Hypothalamus (tissue), 51 donors: Measurements from ENCODE around the gene COMMD3.
"Not testable (repeated sequence)": the region's sequence is repeated elsewhere in the genome, so short reads cannot be mapped to it uniquely, and the experiment has no call there.

ENCODE experiments used
- DNase-seq, 51 donors: peaks; one replicate each; lab custom pipeline; 2025; lab: John Stamatoyannopoulos, UW

COMMD3 gene

DNA sequence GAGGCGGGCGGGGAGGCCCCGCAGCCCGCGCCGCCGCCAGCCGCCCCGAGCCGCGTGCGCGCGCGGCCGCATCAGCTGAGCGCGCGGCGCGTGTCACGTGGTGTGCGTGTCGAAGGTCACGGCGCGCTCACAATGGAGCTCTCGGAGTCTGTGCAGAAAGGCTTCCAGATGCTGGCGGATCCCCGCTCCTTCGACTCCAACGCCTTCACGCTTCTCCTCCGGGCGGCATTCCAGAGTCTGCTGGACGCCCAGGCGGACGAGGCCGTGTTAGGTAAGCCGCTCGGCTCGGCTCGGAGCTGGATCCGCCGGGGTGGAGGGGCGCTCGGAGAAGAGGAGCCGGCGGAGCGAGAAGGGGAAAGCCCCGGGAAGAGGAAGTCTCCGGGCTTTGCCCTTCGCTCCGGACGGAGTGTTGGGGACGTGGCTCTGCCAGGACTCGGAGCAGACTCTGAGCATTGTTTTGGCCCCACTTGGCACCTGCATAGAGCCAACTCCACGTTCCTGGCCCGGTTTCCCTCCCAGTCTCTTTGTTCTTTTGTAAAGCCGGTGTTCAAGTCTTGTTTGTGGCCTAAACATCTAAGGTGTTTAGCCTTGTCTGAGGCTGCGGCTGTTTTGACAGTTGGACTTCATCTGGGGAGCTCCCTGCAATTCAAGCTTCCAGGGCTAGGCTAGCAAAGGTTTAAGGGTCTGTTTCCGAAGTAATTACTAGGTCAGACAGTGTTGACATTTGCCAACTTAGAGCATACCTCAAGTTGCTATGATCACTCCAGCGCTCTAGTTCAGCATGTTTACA lies at the start of gene COMMD3:
COMMD3 (plus strand) TSS at position 103 of the 790 bp plus-strand sequence; CDS start at position 133, 30 bp downstream.
- peak; percentile 48 to 94 (median 82) for DNase-seq

DNA sequence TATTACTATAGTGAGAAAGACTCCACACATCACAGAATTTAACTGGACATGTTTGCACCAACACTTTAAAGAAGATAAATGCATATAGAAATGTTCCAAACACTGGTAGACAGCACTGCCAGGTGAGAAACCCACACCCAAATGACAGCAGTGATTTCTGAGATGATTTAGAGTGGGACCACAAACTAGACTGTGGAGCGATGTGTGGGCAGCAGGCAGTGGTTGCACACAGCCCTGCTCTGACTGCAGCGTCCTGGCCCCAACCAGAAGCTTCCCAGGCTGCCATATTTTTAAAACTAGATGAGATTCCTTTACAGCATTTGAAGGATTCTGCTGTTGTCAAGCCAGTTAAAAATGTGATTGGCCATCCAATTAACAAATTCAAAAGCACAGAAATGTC lies 47.7 kb upstream of the COMMD3 start:
- no peak for DNase-seq

DNA sequence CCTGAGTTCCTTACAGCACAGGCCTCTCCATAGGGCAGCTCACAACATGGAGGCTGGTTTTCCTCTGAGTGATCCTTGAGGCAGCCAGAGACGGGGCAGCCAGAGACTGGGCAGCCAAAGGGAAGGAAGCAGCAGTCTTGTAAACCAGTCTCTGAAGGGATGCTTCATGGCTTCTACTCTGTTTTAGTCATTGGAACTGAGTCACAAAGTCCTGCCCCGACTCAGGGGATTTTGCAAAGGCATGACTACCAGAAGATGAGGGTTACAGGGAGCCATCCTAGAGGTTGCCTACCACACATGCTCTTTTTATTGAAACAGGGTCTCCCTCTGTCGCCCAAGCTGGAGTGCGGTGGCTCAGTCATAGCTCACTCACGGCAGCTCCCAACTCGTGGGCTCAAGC lies 44.4 kb upstream of the COMMD3 start:
- DNase-seq, result no peak

DNA sequence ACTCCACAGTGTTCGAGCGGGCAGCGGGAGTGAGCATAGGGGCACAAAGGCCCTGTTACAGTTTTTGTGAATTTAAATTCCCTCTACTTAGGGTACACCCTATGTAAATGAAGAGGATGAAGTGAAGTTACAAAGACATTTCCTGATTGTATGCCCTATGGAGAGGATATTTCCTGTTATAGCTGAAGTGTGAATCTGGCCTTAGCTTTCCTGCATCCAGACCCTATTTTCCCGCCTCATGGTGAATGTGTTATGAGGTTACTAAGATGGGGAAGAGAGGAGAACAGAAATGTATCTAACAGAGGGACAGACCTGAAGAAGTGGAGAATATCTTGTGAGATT lies 37.8 kb upstream of the COMMD3 start:
- no peak for DNase-seq

DNA sequence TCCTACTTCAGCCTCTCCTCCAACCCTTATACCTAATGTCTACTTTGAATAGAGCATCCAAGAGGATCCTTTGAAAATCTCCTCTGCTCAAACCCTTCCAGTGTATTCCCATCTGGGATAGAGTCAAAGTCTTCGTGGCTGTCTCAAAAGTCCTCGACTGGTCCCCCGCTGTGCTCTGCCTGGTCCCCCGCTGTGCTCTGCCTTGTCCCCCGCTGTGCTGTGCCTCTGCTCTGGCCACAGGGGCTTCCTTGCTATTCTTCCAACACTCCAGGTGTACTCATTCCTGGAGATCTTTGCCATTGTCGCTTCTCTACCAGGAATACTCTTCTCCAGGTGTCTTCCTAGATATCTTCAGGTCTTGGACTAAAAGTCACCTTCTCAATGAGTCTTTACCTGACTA lies 36.1 kb upstream of the COMMD3 start:
- DNase-seq, result no peak

DNA sequence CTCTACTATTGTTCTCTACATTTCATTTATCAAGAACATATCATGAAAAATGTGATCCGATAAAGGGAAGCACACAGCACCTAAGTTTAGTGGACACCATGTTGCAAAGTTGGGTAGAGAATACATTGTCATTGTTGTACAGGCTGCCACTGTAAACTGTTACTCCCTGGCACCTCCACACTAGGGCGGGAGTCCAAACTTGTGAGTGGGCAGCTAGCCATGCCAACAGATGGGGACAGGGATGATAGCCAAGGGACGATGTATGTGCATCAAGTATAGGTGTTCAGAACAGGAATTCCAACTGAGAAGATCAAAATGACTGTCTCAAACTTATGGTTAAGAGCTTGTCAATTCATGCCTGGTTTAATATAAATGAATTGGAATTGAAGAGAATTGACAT lies 31.1 kb upstream of the COMMD3 start:
- DNase-seq, result peak in 1 of 51 donors; percentile 7

DNA sequence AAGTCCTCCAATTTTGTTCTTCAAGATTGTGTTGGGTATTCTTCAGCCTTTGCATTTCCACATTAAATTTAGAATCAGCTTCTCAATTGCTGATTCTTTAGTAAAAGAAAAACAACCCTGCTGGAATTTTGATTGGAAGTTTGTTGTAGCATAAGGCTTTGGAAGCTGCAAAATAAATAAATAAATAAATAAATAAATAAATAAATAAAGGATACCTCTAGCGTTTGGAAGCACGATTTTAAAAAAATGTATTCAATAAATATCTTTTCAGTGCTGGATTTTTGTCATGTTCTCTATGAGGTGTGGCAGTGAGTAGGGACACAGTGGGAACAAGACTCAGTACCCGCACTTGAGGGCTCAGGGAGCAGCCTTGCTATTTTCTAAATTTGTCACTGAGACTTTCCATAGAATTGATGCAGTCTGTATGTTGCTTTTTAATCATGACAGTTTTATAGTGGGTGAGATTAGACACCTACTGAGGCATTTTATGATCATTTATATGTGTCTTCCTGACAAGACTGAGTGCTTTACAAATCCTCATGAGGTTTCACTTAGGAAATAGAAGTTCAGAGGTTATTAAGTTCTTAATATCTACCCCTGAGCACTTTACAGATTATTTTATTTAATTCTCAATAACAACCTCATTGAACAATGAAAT lies 22.3 kb upstream of the COMMD3 start:
- no peak for DNase-seq

DNA sequence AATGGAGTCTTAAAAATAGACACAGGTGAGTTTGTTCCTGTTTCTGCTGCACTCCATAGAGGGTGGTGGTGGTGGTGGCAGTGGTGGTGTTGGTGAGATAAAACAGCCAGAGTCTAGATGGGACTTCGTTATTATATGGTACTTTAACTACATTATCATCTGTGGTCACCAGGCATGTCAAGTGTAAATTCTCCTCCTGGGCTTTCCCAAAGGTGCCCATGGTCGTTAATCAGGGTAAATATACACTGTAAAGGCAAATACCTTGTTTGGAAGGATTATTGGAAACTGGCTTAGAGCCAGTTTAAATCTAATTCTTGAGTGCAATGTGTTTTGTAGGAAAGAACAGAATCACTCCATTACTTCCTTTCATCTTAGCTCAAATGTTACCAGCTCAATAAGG lies 21.5 kb upstream of the COMMD3 start:
- DNase-seq, result no peak

DNA sequence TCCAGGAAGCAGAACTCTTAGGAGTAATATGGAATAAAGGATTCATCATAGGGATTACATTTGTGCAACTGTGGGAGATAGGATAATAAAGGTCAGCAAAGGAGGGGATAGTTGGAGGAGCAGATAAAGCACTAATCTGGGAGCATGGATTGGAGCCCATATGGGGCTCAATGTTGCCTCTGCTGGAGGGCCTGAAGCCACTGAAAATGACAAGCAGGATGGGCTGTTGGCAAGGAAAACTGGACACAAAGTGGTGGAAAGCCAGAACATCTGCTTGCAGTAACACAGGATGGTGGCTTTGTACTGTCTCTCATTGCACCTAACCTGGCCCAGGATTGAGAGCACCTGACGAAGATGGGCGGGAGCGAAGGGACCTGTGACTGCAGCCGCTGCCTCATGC lies 15.0 kb upstream of the COMMD3 start:
- no peak for DNase-seq

DNA sequence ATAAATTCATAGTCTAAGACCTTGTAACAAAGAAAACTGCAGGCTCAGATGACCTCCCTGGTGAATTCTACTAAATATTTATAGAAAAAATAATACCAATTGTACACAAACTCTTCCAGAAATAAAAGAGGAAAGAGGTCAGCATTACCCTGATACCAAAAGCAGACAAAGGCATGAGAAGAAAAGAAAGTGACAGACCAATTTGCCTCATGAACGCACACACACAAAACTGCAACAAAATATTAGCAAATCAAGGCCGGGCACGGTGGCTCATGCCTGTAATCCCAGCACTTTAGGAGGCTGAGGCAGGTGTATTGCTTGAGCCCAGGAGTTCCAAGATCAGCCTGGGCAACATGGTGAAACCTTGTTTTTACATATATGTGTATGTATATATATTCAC lies 12.7 kb upstream of the COMMD3 start:
- DNase-seq, result no peak

DNA sequence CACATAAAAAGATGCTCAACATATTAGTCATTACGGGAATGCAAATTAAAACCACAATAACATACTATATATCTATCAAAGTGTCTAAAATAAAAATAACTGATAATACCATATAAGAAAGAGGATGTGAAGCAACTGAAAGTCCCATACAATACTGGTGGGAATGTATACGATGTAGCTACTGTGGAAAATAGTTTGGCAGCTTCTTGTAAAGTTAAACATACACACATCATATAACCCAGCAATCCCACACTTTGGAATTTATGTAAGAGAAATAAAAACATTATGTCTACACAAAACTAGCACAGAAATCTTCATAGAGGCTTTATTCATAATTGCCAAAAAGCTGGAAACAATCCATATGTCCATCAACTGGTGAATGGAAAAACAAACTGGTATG lies 10.5 kb upstream of the COMMD3 start:
- DNase-seq, result no peak

DNA sequence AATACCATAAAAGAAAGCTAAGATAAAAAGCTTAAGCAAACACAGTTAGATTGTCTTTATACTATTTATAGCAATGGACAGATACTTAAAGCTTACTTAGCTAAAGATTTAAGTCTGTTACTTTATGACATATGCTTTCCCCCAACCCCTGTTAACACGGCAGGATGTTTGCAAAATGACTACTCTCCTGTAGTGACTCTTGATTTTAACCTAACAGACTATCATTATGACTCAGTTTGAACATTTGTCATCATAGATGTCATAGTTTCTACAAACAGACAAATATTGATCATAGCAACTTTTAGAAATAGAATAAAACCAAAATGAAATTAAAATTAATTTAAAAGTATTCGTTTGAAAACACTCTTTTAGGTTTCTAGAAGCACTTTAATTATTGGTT lies 7.8 kb upstream of the COMMD3 start:
- no peak for DNase-seq

DNA sequence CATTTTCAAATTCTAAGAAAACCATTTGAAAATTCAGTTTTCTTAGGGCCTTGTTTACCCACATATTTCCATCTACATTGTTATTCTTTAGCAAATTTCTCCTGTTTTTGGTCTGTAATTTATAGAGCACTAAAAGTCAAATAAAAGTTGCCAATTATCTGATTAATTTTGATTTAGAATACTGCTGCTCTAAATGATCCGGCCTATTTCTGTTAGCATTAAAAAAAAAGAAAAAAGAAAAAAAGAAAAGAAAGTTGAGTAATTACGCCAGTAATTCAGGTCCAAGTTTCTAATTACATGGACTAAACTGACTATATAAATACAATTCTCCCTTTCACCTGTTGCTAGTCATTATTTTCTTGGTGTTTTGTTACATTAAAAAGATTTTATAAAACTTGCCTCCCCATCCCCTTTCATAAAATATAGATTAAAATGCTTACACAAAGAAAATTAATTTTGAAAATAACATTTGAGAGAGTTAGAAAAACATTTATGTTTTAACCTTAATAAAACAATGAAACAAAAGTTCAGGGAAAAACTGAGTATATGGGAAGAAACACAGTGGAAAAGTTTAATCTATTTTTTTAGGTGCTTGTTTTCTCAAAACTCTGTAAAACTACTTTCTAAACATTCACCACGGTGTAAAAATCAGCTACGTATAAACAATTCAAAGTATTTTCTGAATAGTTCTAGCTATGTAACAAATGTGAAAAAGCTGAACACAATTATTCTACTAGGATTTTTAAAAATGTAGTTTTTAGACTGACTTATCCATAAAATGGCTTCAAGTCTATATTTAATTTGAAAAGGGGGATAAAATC lies 6.8 kb upstream of the COMMD3 start:
- no peak for DNase-seq

DNA sequence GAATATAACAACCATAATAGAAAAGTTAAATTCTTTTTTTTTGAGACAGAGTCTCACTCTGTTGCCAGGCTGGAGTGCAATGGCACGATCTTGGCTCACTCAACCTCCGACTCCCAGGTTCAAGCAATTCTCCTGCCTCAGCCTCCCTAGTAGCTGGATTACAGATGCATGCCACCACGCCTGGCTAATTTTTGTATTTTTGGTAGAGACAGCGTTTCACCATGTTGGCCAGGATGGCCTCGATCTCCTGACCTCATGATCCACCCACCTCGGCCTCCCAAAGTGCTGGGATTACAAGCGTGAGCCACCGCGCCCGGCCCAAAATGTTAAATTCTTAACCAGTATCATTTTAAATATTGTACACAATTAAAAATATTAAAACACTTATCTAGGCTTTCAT lies 6.2 kb upstream of the COMMD3 start:
- not testable (repeated sequence) for DNase-seq

DNA sequence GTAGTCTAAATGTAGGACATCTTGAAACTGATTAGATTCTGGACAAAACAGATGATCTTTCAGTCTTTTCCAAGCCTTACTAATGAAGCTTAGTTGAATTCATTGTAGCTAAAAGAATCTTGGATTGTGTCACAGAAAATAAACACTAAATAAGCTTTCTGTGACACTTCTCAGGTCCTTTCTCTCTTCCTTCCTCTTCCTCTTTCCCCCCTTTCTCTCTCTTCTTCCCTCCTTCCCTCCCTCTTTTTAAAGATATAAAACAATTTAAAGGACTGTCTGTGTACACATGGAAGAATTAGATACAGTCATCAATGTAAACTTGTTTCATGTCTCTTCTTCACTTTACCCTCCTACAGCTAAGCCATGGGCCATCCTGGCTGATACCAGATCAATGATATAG lies 5.3 kb upstream of the COMMD3 start:
- DNase-seq, result no peak

DNA sequence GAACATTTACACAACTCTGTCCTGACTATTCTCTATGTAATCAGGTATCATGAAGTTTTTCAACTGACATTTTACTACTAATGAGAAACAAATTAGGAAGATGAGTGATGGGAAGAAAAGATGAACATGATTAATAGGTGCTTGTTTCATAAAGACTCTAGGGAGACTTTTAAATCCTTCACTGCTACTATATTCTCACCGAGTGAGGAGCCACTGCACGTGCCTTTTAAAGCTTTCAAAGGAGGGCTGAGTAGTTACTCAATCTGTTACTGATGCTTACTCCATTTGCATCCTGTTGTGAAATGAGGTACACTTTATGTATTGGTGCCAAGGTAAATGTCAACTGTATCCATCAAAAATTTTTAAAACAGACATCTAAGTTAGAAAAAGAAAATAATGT lies 1.3 kb upstream of the COMMD3 start:
- DNase-seq, result no peak

DNA sequence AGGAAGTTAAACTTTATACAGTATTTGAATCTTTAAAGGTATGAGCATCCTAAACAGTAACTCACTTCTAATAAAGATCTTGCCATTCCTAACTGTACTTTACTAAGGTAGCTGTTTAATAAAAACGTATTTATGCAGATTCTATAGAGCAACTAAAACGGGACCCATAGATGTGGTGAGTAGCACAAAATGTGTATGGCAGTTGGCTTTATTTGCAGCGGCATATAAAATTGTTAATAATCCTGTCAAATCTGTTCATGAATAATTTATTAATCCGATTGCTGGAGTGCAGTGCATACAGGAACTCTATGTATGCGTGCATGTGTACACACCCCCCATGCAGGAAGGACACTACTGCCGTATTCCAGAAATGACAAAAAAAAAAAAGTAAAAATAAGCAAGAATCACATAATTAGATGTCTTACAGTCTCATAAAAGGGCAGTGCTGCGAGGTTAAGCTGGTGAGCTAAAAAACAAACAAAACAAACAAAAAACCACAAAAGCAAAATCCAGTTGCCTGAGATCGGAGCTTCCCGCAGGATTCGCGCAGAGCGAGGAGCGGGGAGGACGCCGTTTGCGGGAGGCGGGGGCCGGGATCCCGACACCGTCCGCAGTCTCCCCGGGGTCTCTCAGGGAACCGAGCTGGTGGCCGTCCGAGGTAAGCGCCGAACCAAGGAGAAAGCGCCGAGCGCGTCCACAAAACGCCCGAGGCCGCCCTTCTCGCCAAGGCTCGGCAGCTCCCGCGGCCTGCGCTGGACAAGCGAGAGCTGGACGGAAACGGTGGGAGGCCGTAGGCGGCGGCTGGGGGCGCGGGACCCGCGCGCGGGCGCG lies 518 bp upstream of the COMMD3 start:
- peak in 6 of 51 donors; percentile 63 to 84 (median 80) for DNase-seq

DNA sequence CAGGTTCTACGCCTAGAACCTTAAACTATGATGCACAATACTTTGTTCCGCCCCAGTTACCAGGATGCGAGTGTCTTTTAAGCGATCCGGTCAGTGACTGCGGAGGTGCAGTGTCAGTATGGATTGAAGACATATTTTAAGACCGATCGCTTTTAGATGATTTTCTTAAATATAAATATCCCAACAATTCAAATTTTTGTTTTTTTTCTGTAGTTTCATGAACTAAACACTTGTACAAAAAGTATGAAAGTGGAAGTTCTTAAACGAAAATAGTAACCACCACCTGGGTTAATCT lies 835 bp downstream of the COMMD3 start:
- DNase-seq, result no peak

DNA sequence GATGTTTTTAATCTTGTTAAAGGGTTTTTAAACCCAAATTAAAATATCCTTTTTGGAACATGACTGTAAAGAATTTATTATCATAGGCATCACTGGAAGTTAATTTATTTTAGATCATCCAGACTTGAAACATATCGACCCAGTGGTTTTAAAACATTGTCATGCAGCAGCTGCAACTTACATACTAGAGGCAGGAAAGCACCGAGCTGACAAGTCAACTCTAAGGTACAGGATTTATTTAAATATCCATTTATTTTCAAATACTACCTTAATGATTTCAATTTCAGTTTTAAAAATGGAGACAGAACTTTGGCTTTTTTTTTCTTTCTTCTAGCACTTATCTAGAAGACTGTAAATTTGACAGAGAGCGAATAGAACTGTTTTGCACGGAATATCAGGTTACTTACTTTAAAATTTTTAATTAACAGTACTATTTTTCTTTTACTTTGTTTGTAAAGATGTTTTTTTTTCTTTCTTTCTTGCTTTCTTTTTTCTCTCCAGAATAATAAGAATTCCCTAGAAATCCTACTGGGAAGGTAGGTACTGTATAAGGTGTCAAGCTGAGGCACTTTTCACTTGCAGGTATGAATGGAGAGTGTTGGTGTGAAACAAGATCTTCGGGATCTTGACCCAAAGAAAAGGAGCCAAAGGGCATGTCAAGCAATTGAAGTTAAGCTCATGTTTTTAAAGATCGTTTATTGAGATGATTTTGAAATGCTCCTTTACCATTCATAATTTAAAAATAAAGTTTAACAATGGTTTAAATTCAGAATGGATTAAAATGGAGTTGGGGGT lies 1.8 kb downstream of the COMMD3 start:
- no peak for DNase-seq

DNA sequence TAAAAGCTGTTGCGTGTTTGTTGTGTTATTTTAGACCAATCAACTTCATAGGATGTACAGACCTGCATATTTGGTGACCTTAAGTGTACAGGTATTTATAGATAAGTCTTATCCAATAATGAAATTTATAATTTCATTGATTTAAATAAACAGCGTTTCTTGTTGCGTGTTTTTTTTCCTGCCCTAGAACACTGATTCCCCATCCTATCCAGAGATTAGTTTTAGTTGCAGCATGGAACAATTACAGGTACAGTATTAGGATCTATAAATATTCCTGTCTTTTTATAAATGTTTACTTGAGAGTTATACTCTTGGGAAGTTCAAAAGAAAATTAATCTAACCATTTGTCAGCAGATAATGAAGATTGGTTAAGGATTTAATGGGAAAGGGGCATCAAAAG lies 2.6 kb downstream of the COMMD3 start:
- DNase-seq, result no peak
